Esophagus (tissue), 2 donors: ENCODE measurements around the gene FLT3LG. TPM values are rescaled to one million over a fixed set of nuclear protein-coding genes. Genes with fewer than 3 reads are reported as not detected.

Source experiments
- H3K27ac ChIP-seq, 2 donors: one replicate each; pipeline ENCODE4 v1.5.1; 2013; ENCODE audit warnings: low read depth in 2 of 2, mild to moderate bottlenecking in 2 of 2, inconsistent platforms in 1 of 2, low read length in 1 of 2, moderate library complexity in 1 of 2
- H3K27me3 ChIP-seq, 2 donors: one replicate each; pipeline ENCODE4 v1.6.1; 2013; ENCODE audit warnings: low read length in 2 of 2, control low read depth in 1 of 2, mild to moderate bottlenecking in 1 of 2; ENCODE audit not compliant: insufficient read depth in 2 of 2, control insufficient read depth in 1 of 2
- H3K36me3 ChIP-seq, 2 donors: one replicate each; pipeline ENCODE4 v1.6.1; 2013; ENCODE audit warnings: low read length in 1 of 2; ENCODE audit not compliant: control insufficient read depth in 2 of 2, insufficient read depth in 2 of 2
- H3K4me1 ChIP-seq, 2 donors: one replicate each; pipeline ENCODE4 v1.6.1; 2013; ENCODE audit warnings: low read length in 1 of 2; ENCODE audit not compliant: control insufficient read depth in 2 of 2, insufficient read depth in 2 of 2
- H3K4me3 ChIP-seq, 2 donors: one replicate each; pipeline ENCODE4 v1.5.1; 2013; ENCODE audit warnings: low read length in 2 of 2, mild to moderate bottlenecking in 2 of 2, low read depth in 1 of 2, moderate library complexity in 1 of 2
- H3K9me3 ChIP-seq, 2 donors: one replicate each; pipeline ENCODE4 v1.6.1; 2013; ENCODE audit warnings: mild to moderate bottlenecking in 2 of 2, low read depth in 1 of 2, low read length in 1 of 2, moderate library complexity in 1 of 2; ENCODE audit not compliant: control insufficient read depth in 2 of 2, insufficient read depth in 1 of 2
- WGBS, 2 donors: extraction: QIAGEN DNeasy Blood & Tissue Kit; methylation state at CpG; one replicate each; pipeline ENCODE4 v1.1.7; 2013; 5-methylcytosine and 5-hydroxymethylcytosine counted together
- polyA plus RNA-seq, 2 donors: library from polyadenylated mRNA; stranded (reverse); fragments of 200-250 nt; gene quantifications; one replicate each; pipeline ENCODE4 v1.2.3, GENCODE V29; 2013
- donor health status: healthy with polysubstance abuse.
- donor health status: Bipolar disorder and iron deficiency.

FLT3LG gene
- 1 to 10 TPM; 7.2 to 9.5 TPM for polyA plus RNA-seq

GRCh38 chr19:49473868-49474541 lies at the start of gene FLT3LG:
Gene FLT3LG, plus strand, starts transcription at chr19:49474215. Its CDS starts 425 bp downstream, at chr19:49474640.
- H3K9me3 ChIP-seq: no peaks in the 10 kb centered on the region
- H3K27me3 ChIP-seq: no peaks in the 10 kb centered on the region
- H3K4me1 ChIP-seq: peaks cover 0 to 8% of the 10 kb centered on the region in 2 donors
- no peaks in the 10 kb centered on the region for H3K36me3 ChIP-seq
- peak within 1 kb of the TSS; percentile 71 to 81 for H3K27ac ChIP-seq
- WGBS, 2 donors: 1 to 2% methylated on average over 33 of the region's 33 CpGs
- H3K4me3 ChIP-seq: peak within 1 kb of the TSS; percentile 47 to 64

GRCh38 chr19:49425178-49425577 lies 48.8 kb upstream of the FLT3LG start, which contains the start of gene GFY:
Gene GFY, plus strand, starts transcription at chr19:49425388. Its CDS starts 1,043 bp downstream, at chr19:49426431.
- Histone ChIP-seq H3K4me3 (no peak within 1 kb of the TSS), H3K27me3 (peaks cover 0 to 34% of the 10 kb centered on the region in 2 donors), H3K9me3 (no peaks in the 10 kb centered on the region), H3K27ac (no peak within 1 kb of the TSS), H3K4me1 (peaks cover 2 to 16% of the 10 kb centered on the region in 2 donors), H3K36me3 (no peaks in the 10 kb centered on the region)
- WGBS, 2 donors: 45 to 55% methylated on average over 7 of the region's 7 CpGs

- 3 to 5% methylated on average over 30 of the region's 30 CpGs for WGBS, 2 donors
Measured at GRCh38 chr19:49425922-49426592, 48.0 kb upstream of the FLT3LG start.

GRCh38 chr19:49427339-49427738 lies 46.7 kb upstream of the FLT3LG start:
- Histone ChIP-seq H3K9me3 (peaks cover 0 to 7% of the 10 kb centered on the region in 2 donors), H3K27me3 (peaks cover 0 to 36% of the 10 kb centered on the region in 2 donors), H3K4me1 (peaks cover 2 to 9% of the 10 kb centered on the region in 2 donors), H3K27ac (no peak overlapping the region), H3K4me3 (no peak overlapping the region), H3K36me3 (no peaks in the 10 kb centered on the region)
- 50 to 53% methylated on average over 12 of the region's 12 CpGs for WGBS, 2 donors

More at GRCh38 chr19:49425922-49426592, 48.0 kb upstream of the FLT3LG start:
- Histone ChIP-seq H3K4me3 (no peak overlapping the region), H3K4me1 (peaks cover 2 to 14% of the 10 kb centered on the region in 2 donors), H3K27ac (no peak overlapping the region), H3K9me3 (no peaks in the 10 kb centered on the region), H3K27me3 (peaks cover 0 to 34% of the 10 kb centered on the region in 2 donors), H3K36me3 (no peaks in the 10 kb centered on the region)

GRCh38 chr19:49427855-49428546 lies 46.0 kb upstream of the FLT3LG start:
- peaks cover 0 to 7% of the 10 kb centered on the region in 2 donors for H3K9me3 ChIP-seq
- peaks cover 0 to 30% of the 10 kb centered on the region in 2 donors for H3K27me3 ChIP-seq
- 2% methylated on average over 45 of the region's 45 CpGs for WGBS, 2 donors
- H3K4me1 ChIP-seq: peaks cover 0 to 6% of the 10 kb centered on the region in 2 donors
- no peak overlapping the region for H3K27ac ChIP-seq
- H3K4me3 ChIP-seq: no peak overlapping the region
- H3K36me3 ChIP-seq: no peaks in the 10 kb centered on the region

- Histone ChIP-seq H3K36me3 (no peaks in the 10 kb centered on the region), H3K27me3 (peaks cover 0 to 32% of the 10 kb centered on the region in 2 donors), H3K4me3 (no peak overlapping the region), H3K27ac (no peak overlapping the region), H3K9me3 (peaks cover 0 to 7% of the 10 kb centered on the region in 2 donors), H3K4me1 (peaks cover 0 to 6% of the 10 kb centered on the region in 2 donors)
- 18% methylated on average over 29 of the region's 29 CpGs for WGBS, 2 donors
Measured at GRCh38 chr19:49428547-49429451, 45.2 kb upstream of the FLT3LG start.

GRCh38 chr19:49430172-49430677 lies 43.8 kb upstream of the FLT3LG start:
- H3K36me3 ChIP-seq: no peaks in the 10 kb centered on the region
- peaks cover 0 to 24% of the 10 kb centered on the region in 2 donors for H3K27me3 ChIP-seq
- peaks cover 0 to 7% of the 10 kb centered on the region in 2 donors for H3K9me3 ChIP-seq
- no peak overlapping the region for H3K4me3 ChIP-seq
- WGBS, 2 donors: 76 to 79% methylated on average over 8 to 9 of the region's 9 CpGs
- no peak overlapping the region for H3K27ac ChIP-seq
- H3K4me1 ChIP-seq: peaks cover 0 to 6% of the 10 kb centered on the region in 2 donors

GRCh38 chr19:49430678-49431329 lies 43.2 kb upstream of the FLT3LG start:
- Histone ChIP-seq H3K9me3 (peaks cover 0 to 7% of the 10 kb centered on the region in 2 donors), H3K27me3 (peaks cover 0 to 21% of the 10 kb centered on the region in 2 donors), H3K4me1 (peaks cover 0 to 6% of the 10 kb centered on the region in 2 donors), H3K4me3 (no peak overlapping the region), H3K36me3 (no peaks in the 10 kb centered on the region), H3K27ac (no peak overlapping the region)
- WGBS, 2 donors: 68 to 72% methylated on average over 28 of the region's 28 CpGs
